KOPT-K1 (cell line): ENCODE results near the gene NMT1.
A peak's percentile ranks its signal among the peaks of the same experiment; 100 is the strongest.

ENCODE experiments used
- H3K27ac ChIP-seq: fragments of 200-600 bp; sonication (generic); 2 replicates; pipeline ENCODE4 v1.5.1; 2016; ENCODE audit warnings: antibody characterized with exemption, mild to moderate bottlenecking, low read depth, low read length; ENCODE audit not compliant: poor library complexity, severe bottlenecking
- H3K36me3 ChIP-seq: fragments of 200-600 bp; sonication (generic); 2 replicates; pipeline ENCODE4 v1.5.1; 2017; ENCODE audit warnings: antibody characterized with exemption, mild to moderate bottlenecking, low read length, moderate library complexity; ENCODE audit not compliant: insufficient read depth
- H3K9me3 ChIP-seq: fragments of 200-600 bp; sonication (generic); 2 replicates; pipeline ENCODE4 v1.5.1; 2017; ENCODE audit warnings: antibody characterized with exemption, low read length, mild to moderate bottlenecking; ENCODE audit not compliant: insufficient read depth, poor library complexity, severe bottlenecking

NMT1 gene

DNA sequence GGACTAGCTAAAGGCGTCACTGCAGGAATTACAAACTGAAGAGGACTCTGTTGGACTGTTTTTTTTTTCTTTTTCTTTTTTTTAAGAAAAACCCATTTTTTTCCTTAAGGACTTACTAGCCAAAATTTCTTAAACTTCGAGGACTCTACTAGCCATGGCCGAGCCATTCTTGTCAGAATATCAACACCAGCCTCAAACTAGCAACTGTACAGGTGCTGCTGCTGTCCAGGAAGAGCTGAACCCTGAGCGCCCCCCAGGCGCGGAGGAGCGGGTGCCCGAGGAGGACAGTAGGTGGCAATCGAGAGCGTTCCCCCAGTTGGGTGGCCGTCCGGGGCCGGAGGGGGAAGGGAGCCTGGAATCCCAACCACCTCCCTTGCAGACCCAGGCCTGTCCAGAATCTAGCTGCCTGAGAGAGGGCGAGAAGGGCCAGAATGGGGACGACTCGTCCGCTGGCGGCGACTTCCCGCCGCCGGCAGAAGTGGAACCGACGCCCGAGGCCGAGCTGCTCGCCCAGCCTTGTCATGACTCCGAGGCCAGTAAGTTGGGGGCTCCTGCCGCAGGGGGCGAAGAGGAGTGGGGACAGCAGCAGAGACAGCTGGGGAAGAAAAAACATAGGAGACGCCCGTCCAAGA, 88.0 kb downstream of the NMT1 start:
- H3K9me3 ChIP-seq, result no peaks in the 10 kb centered on the region
- H3K27ac ChIP-seq, result peak overlapping the region; percentile 67
- H3K36me3 ChIP-seq, result peaks cover 6% of the 10 kb centered on the region; the same call in 1 of the 2 replicates

DNA sequence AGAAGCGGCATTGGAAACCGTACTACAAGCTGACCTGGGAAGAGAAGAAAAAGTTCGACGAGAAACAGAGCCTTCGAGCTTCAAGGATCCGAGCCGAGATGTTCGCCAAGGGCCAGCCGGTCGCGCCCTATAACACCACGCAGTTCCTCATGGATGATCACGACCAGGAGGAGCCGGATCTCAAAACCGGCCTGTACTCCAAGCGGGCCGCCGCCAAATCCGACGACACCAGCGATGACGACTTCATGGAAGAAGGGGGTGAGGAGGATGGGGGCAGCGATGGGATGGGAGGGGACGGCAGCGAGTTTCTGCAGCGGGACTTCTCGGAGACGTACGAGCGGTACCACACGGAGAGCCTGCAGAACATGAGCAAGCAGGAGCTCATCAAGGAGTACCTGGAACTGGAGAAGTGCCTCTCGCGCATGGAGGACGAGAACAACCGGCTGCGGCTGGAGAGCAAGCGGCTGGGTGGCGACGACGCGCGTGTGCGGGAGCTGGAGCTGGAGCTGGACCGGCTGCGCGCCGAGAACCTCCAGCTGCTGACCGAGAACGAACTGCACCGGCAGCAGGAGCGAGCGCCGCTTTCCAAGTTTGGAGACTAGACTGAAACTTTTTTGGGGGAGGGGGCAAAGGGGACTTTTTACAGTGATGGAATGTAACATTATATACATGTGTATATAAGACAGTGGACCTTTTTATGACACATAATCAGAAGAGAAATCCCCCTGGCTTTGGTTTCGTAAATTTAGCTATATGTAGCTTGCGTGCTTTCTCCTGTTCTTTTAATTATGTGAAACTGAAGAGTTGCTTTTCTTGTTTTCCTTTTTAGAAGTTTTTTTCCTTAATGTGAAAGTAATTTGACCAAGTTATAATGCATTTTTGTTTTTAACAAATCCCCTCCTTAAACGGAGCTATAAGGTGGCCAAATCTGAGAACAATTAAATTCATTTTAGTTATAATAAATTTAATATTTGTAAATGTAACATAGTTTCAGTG, 88.8 kb downstream of the NMT1 start:
- H3K36me3 ChIP-seq, result peaks cover 6% of the 10 kb centered on the region; the same call in 1 of the 2 replicates
- H3K9me3 ChIP-seq, result no peaks in the 10 kb centered on the region
- peak overlapping the region; percentile 67 for H3K27ac ChIP-seq

DNA sequence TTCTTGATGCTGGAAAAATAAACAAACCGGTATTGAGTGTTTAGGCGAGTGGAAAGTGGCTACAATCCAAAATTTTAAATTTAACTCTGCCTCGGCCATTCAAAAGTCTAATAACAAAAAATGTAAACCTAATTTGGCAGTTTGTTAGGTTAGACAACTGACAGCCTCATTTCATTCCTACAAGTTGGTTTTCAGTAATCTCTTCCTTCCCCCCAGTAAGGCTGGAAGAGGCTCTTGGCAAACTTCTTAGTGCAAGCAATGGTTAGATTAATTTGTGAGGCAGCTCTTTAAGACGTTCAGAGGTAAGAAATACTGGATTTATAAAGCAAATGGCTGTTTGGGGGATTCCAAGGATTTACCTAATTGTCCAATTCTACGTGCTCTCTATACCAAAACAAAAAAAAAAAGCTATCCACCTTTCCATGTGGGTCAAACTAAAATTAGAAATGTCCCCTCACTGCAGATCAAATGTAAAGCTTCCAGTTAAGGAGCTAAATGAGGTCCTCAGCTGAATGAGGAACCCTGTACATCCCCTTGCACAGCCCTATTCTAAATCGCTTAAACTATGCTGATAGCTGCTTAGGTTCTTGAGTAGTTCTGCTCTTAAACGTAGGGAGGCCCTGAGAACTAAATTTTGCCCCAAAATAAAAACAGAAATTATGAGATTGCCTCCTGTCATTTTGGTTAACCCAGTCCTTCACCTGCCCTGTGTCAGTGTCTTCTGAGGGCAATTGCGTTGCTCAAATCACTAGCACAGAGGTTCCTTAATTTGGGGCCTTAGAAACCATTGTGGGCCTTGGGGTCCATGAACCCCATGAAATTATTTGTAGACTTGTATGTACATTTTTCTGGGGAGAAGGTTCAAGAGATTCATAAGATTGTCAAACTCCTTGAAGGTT, 90.0 kb downstream of the NMT1 start:
- Histone ChIP-seq H3K9me3 (no peaks in the 10 kb centered on the region), H3K36me3 (peaks cover 6% of the 10 kb centered on the region; the same call in 1 of the 2 replicates), H3K27ac (no peak overlapping the region)

DNA sequence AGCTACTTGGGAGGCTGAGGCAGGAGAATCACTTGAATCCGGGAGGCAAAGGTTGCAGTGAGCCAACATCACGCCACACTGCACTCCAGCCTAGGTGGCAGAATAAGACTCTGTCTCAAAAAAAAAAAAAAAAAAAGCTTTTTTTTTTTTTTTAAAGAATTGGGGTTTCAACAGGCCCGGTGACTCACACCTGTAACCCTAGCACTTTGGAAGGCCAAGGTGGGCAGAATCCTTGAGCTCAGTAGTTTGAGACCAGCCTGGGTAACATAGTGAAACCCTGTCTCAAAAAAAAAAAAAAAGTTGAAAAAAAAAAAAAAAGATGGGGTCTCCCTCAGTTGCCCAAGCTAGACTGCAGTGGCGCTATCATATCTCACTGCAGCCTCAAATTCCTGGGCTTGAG, 93.9 kb downstream of the NMT1 start:
- peaks cover 11% of the 10 kb centered on the region; the same call in 1 of the 2 replicates for H3K36me3 ChIP-seq
- no peak overlapping the region for H3K27ac ChIP-seq
- no peaks in the 10 kb centered on the region for H3K9me3 ChIP-seq

DNA sequence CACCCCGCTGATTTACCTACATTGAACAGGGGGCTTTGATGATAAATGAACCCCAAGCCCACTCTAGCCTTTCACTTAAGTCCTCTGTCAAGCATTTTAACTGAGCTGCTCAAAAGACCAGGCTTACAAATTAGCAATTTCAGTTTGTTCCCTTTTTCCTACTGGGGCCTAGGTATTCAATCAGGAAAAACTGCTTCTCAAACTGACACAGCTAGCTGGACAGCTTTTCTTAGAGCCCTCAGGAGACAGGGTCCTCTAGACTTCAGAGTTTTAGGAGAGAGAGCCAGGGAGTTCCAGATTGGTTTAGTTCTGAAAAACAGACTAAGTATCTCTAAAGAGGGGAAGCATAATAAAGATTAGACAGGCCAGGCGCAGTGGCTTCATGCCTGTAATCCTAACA, 94.4 kb downstream of the NMT1 start:
- Histone ChIP-seq H3K27ac (no peak overlapping the region), H3K36me3 (peaks cover 11% of the 10 kb centered on the region; the same call in 1 of the 2 replicates), H3K9me3 (no peaks in the 10 kb centered on the region)

DNA sequence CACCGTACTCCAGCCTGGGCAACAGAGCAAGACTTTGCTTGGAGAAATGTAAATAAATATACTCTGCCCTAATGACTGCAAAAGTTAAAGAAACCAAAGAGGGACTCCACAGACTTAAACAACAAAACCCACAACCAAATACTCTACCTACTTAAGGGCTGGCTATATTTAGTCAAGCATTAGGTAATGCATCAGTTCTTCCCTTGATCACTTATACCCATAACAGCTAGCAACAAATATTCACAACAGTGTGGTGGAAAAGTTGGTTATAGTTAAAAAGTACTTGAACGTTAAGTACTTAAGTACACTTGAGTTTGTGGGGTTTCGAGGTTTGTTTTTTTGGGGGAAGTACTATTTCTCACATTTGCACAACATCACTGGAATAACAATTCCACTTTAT, 95.1 kb downstream of the NMT1 start:
- H3K27ac ChIP-seq, result no peak overlapping the region
- no peaks in the 10 kb centered on the region for H3K9me3 ChIP-seq
- peaks cover 9% of the 10 kb centered on the region; the same call in 1 of the 2 replicates for H3K36me3 ChIP-seq
